Germinal center (tissue), 1 donor: ENCODE measurements around the gene MRPS10.
"Not testable (repeated sequence)": the region's sequence is repeated elsewhere in the genome, so short reads cannot be mapped to it uniquely, and the experiment has no call there.

Experiments used
- DNase-seq: peaks from one replicate; pipeline ENCODE4 v3.0.0; 2012; ENCODE audit warnings: mixed read lengths, low spot score

MRPS10 gene

DNA sequence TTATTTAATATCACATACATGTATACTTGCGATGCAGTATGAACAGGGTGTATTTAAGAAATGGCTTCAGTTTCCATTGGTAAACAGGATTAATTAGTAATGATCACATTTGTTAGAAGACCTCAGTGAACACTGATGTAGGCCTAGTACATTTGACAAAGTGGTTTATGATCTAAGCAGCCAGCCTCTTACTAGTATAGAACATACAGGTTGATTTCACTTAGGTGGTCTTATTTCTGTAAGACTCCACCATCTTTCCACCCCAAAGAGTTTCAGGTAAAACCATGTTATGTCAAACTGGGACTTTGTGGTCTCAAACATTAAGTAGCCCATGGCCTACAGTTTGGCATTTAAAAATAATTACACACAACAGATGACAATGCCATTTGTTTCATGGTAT lies 20.2 kb upstream of the MRPS10 start:
- no peak for DNase-seq

DNA sequence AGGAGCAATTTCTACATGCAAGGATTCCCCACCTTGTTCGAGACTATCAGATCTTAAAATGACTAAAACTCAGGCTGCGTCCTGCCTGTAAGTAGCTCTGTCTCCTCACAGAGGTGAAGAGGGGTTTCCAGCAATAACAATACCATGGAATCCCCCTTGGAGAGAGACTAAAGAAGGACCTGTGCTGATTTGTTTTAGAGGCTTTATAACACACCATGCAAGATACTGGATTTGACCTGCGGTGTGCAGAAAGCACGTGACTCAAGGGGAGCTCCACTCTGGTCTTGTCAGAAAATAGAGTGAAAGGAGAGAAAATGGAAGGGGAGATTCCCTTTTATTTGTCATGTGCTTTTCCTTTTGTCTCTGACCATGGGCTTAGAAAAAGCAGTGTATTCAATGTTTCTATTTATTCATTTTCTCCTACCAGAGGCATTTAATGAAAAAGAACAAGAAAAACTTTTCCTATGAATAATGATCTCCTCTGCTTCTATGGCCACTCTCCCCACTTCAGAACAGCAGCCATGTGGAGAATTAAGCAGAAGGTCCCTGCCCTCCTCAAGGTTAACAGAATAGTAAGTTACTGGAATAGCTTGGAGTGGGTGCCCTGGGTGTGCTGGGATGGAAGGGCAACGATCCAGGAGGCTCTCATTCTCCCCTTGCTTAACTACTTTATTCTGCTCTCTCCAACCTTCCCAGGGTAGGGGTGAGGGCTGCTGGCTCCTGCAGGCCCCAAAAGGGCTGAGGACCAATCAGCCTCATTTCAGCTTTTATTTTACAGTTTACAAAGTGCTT lies 19.2 kb upstream of the MRPS10 start:
- DNase-seq: no peak

DNA sequence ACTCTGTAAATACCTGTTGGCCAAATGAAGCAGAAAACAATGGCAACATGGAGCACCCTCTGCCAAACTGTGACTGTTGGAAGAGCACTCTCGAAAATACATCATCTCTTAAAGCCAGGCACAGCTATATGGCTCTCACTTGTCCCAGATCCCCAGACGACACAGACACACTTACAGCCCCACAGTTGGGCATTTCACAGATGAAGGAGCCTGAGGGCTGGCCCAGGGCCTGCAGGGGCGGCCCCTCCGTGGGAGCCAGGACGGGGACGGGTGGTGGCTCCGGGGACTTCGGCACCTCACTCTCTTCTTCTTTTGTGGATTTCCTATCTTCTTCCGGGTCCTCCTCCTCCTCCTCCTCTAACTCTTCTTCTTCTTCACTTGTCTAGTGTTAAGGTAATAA lies 18.4 kb upstream of the MRPS10 start:
- DNase-seq: no peak

DNA sequence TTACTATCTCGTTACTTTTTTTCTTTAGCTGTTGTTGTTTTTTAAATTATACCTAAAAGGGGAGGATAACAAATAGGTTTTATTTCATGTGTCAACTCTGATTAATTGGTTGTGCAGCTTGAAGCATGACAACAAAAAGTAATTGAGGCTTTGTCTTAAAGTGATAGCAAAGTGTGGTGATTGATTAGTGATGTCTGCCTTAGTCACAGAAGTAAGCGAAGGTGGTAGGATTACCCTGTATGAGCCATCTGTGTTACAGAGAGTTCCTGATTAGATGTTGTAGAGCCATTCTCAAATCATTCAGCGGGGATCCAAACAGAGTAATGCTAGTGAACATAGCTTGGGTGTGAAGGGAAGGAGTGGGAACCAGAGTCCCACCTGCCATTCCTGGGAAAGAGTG lies 14.4 kb upstream of the MRPS10 start:
- no peak for DNase-seq

DNA sequence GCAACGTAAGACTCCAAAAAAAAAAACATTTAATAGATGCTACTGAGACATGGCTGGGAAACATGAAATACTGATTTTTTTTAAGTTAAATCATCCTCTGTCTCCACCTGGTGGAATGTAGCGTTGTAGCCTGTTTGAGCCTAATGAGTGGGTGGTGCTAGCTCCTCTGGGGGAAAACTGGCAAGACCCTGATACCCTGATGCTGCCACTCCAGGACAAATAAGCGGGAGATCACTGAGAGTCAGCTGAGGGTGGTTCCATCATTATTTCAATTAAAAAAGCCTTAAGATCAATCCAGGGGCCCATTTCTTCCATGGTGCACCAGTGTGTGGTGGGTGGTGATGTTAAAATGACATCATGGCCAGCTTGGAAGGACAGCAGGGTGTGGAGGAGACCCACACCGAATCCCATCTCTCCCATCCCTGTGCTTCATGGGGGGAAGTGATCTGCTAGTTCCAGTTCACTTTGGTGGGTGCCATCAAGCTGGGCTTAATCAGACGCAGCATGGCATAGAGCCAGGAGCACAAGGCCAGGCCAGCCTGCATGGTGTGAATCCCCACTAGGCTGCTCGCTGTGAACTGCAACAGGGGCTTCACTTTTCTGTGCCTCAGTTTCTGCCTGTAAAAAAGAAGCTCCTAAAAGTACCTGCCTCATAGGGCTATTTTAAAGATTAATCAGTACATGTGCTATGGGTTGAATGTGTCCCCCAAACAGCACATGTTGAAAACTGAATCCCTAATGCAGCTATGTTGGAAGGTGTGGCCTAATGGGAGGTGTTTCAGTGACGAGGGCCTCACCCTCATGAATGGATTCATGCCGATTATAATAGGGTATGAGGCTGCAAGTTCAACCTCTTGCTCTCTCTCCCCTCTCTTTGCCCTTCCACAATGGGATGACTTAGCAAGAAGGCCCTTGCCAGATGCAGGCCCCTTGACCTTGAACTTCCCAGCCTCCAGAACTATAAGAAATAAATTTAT lies 13.0 kb upstream of the MRPS10 start:
- no peak for DNase-seq

DNA sequence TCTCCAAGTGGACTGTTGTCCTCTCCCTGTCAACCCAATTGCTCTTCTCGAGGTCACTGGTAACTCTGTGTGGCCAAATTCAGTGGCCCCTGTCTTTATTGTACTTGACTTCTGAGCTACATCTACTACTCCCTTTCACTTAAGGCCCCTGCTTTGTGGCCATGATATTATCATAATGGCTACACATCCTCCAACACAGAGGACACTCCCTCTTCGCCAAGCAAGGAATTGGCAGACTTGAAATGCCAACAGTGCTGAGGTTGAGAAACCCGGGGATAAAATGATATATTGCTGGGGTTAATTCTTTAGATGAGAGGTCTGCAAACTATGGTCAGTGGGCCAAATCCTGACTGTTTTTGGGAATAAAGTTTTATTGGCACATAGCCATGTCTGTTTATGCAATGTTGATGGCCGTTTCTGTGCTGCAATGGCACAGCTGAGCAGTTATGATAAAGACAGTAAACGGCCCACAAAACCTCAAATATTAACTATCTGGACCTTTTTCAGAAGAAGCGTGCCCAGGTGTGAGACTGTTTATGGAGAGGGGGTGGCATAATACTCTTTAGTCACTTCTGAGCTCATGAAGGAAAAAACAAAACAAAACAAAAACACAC lies 12.0 kb upstream of the MRPS10 start:
- DNase-seq: no peak

DNA sequence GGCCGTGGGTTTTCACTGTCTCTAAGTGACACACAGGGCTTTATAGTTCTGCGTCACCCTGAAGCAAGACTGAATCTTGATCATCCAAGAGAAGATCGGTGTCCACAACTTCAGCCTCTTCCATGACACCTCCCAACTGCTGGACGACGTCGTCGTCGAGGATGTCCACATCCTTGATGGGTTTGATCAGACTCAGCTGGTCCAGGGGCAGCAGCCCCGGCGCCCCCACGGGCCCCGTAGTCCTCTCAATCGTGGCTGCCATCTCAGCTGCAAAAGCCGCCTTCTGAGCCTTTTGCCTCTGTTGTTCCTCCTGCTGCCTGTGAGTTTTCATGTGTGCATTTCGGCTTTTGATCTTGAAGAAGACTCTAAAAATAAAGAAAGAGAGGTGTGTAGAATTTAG lies 10.6 kb upstream of the MRPS10 start:
- no peak for DNase-seq

DNA sequence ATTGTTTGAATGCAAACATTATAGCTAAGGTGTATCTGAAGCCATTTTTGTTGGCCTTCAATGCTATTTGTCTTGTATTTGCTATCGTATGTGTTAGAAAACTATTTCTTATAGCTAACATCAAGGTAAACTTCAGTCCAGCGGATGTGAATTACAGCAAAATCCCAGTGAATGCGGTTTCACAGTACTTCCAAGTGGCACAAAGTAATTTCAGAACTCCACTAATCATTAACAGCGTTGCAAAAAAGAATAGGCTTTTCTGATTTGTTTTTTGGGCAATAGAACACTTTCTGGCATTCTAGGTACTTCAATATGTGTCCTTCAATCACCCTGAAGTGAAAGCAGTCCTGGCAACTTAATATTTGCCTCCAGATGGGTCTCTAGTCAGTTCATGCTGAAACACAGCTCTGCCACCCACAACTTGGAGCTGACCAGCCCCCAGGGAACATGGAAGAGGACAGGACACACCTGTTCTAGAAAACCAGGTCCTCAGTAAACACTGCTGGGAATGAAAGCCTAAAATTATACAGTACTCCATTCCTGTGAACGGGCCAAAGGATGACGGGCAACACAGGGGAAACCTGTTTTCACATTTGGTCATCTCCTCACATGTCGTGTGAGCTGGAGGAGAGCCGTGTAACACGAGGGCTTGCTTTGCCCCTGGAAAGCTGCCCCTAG lies 9.7 kb upstream of the MRPS10 start:
- no peak for DNase-seq

DNA sequence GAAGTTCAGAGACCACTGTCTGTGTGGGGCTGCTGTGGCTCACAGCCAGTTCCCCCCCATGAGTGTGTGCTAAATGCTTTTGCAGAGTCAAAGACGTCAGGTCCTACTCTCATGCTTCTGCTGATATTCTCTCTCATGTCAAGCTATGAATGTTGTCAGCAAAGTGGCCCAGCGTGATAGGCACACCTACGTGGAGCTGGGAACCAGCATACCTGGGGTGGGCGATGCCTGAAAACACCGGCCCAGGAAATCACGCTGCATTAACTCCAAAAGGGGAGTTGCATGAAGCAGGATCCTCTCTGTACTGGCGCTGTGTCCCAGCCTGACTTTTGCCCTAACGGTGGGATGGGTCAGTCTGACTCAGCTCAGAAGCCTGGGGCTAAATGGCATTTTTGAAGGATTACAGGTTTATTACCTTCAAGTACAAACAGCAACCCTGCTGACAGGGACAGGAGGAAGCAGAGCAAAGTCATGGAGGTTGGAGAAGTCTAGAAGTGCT lies 9.0 kb upstream of the MRPS10 start:
- no peak for DNase-seq

DNA sequence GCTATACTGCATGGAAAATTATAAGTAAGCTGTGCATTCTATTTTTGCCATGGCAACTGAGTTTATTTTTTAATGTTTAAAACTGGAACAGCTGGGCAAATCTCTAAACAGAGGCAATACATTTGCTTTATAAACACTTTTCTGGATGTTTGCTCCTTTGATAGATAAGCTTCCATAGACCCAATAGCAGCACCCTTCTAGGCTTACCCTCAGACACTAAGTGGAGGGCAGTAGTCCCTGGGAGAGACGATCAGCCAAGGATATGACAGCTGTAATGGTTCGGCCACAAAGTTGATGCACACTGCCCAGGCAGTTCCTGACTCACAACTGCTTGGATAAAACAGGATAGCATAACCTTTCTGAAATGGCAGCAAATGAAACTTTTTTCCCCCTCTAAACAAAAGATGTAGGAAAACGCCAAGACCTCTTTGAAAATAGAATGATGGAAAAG lies 8.5 kb upstream of the MRPS10 start:
- no peak for DNase-seq

DNA sequence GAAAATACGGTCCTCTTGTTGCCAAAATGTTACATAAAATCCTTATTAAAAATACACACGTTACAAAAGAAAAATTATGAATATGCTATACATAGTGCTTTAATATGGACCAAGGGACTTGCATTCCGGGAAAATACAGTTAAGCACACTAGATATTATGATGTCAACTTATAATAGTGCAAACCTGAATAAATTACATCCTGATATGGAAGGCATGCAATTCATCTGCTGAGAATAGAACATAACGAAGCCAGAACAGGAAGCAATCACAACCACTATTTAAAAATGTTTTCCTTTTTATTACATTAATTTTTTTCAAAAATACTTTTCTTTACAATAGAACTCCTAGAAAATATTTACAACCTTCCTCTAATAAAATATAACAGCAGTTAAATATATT lies 7.8 kb upstream of the MRPS10 start:
- no peak for DNase-seq

DNA sequence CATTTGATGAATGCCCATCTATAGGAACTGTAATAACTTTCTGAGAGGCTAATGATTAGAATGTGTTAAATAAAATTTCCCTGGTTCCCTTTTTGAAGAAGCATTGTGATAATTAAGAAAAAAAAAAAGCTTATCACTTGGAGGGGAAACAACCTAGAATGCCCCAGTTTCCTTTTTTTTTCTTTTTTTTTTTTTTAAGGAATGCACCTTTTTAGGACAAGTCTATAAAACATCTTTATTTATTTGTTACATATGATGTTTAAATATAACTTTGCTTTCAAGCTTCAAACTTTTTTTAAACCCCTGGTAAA lies 7.3 kb upstream of the MRPS10 start:
- no peak for DNase-seq

DNA sequence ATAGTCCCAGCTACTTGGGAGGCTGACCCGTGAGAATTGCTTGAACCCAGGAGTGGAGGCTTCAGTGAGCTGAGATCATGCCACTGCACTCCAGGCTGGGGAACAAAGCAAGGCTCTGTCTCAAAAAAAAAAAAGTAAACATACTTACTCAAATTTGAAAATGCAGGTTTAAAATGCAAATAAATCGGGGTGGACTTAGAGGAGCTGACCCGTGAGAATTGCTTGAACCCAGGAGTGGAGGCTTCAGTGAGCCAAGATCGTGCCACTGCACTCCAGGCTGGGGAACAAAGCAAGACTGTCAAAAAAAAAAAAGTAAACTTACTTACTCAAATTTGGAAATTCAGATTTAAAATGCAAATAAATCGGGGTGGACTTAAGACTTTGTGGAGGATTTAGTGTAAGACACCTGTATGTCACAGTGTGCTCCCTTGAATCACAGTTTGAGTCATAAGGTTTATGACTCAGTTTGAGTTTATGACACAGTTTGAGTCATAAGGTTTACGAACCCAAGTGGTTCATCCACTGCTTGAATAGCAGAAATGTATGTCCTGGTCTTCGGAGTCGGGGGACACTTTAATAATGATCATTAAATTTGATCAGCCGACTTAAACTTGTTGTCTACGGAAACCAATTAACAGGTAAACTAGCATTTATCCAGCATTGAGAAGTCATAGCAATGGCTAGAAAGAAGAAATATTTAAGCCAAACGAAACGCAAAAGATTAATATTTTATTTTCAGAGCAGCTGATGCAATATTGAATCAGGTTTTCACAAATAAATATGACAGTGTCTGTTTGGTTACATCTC lies 6.8 kb upstream of the MRPS10 start:
- DNase-seq: no peak

DNA sequence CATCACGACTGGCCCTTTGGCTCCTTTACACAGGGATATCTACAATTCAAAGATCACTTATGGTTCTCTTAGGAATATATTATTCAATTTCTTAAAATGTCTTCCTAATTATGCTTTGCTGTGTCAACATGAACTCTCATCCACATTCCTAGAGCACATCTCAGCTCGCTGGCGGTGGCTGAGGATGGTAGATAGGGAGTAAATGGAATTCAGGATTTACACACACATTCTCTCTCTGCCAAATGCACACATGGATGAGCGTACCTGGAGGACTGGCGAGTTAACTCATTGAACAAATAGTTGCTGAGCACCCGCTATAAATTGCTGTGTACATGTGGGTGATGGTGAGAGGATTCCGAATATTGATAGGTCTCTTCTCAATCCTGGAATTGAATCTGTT lies 4.8 kb upstream of the MRPS10 start:
- no peak for DNase-seq

DNA sequence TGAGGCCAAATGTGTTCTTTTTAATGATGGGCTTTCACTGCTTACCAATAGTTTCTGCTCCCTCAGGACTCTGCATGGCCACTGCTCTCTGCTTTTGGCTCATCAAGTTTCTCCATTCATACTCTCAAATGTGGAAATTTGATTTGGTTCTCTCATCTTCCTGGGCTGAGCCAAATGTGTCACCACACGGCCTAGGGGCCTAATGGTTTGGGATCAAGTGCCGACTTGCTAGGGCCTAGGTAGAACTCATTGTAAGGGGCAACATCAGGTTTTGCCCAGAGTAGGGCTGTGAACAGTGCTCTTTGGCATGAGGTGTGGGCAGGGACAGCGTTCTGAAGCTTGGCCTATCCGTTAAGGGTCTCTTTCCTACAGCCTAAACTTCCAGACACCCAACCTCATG lies 3.9 kb upstream of the MRPS10 start:
- DNase-seq: no peak

DNA sequence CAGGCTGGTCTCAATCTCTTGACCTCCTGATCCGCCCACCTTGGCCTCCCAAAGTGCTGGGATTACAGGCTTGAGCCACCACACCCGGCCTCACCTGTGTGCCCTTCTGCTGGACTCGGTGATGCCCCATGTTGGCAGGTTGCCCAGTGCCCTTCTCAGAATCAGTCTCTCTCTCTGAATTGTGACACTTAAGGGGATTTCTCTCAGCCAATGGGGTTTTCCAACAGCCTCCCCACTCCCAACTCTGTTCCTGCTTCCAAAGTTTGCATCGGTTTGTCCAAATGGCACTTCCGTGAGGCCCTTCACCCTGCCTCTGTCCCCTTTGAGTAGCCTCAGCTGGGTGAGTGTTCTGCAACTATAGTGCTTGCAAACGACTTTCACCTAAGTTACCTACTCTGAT lies 3.1 kb upstream of the MRPS10 start:
- DNase-seq: no peak

DNA sequence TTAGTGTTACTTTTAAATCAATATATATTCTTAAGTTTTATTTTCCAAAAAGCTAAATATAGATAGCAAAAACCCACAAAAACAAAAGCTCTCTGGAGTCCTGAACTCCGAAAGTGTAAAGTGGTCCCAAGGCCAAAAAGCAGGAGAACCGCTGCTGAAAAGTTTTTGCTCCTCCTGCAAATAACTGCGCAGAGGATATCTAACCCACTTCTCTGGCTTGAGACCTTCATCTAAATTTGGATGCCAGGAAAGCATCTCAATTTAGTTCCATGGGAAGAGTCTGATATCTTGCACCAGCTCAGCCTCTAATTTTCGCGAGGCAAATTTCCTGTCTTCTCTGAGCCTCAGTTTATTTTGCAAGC lies 523 bp downstream of the MRPS10 start:
- no peak for DNase-seq

DNA sequence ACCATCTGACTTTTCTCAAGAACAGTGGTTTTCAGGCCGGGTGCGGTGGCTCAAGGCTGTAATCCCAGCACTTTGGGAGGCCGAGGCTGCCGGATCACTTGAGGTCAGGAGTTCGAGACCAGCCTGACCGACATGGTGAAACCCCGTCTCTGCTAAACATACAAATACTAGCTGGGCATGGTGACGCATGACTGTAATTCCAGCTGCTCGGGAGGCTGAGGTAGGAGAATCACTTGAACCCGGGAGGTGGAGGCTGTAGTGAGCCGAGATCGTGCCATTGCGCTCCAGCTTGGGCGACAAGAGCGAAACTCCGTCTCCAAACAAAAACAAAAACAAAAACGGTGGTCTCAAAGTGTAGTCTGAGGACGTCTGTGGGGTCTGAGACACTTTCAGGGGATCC lies 1.2 kb downstream of the MRPS10 start:
- not testable (repeated sequence) for DNase-seq

DNA sequence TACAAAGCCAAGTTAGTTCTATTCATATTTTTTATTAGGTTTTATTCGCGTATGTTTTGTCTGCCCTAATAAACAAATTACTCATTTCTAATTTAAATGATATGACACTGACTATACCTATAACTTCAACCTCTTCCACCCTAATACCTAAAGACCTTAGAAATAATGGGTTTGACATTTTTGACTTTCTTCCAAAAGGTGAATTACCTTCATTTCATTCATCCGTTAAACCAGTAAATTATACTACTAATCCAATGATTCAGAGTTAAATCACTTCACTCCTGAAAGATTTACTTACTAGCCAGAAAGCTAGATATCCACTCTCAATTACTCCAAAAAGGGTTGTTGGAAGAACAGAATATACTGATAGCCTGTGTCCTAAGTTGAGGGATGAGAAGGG lies 5.2 kb downstream of the MRPS10 start:
- no peak for DNase-seq

DNA sequence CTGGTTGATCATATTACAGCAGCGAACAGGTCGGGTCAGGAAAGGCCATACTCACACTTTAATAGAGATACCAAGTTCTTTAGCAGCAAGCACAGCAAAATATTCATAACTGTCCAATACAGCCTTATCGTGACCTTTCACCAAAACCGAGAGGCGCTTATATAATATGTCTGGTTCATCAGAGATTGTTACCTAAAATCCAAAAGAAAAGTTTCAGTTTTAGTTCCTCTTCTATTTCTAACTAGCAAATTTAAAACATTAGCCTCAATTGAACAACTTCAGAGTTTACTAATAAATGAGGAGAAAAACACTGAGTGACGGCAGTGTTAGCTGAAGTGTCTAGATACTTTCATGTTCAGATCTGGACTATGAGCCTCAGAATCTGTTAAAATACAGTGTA lies 5.9 kb downstream of the MRPS10 start:
- DNase-seq: no peak

DNA sequence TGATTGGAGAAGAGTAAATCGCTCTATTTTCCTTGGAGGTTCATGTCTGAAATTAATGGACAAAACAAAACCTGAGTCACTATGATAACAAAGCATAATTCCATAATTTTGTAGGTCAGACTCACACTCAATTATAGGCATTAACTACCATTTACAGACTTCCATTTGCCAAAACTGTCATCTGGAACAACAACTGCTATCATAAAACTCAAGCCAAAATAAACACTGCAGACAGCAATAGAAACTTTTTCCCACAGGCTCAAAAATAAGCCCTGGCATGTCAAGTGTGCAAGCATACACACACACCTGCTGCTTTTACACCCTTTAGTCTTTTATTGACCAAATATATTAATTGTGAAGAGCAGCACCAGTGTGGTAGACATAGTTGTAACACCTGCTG lies 7.1 kb downstream of the MRPS10 start:
- no peak for DNase-seq
